GM23338 (cell line): ENCODE measurements around the gene DHX8. TPM values are rescaled to one million over a fixed set of nuclear protein-coding genes. Genes with fewer than 3 reads are reported as not detected.

Experiments used
- ATAC-seq: fragments of 200-7000 bp; cut with Tn5 transposase; 3 replicates; pipeline ENCODE4 v1.9.1; 2020
- DNase-seq: peaks from one replicate; pipeline ENCODE4 v3.0.0-alpha.2; 2015; ENCODE audit warnings: low spot score
- H2AFZ ChIP-seq: fragments of 200-600 bp; sonication (generic); 2 replicates; pipeline ENCODE4 v1.8.0; 2016; ENCODE audit warnings: antibody characterized with exemption, mild to moderate bottlenecking, moderate library complexity
- H3F3A ChIP-seq: fragments of 200-600 bp; sonication (generic); replicated peaks from 2 replicates; pipeline ENCODE4 v1.8.0; 2017; ENCODE audit warnings: antibody characterized with exemption, mixed run types, low read depth
- H3K27ac ChIP-seq: fragments of 200-600 bp; sonication (generic); 2 replicates; pipeline ENCODE4 v1.6.1; 2016; ENCODE audit warnings: low read depth
- H3K27me3 ChIP-seq: fragments of 200-600 bp; sonication (generic); 2 replicates; pipeline ENCODE4 v1.8.0; 2016; ENCODE audit warnings: mild to moderate bottlenecking, mixed run types, moderate library complexity; ENCODE audit not compliant: insufficient read depth
- H3K36me3 ChIP-seq: fragments of 200-600 bp; sonication (generic); 2 replicates; pipeline ENCODE4 v1.8.0; 2016; ENCODE audit warnings: mild to moderate bottlenecking; ENCODE audit not compliant: insufficient read depth
- H3K4me1 ChIP-seq: fragments of 200-600 bp; sonication (generic); 2 replicates; pipeline ENCODE4 v1.8.0; 2016; ENCODE audit warnings: mild to moderate bottlenecking, moderate library complexity; ENCODE audit not compliant: insufficient read depth
- H3K4me2 ChIP-seq: fragments of 200-600 bp; sonication (generic); 2 replicates; pipeline ENCODE4 v1.7.1; 2017; ENCODE audit warnings: mixed run types
- H3K4me3 ChIP-seq: fragments of 200-600 bp; sonication (generic); 2 replicates; pipeline ENCODE4 v1.6.1; 2016; ENCODE audit warnings: mixed run types
- H3K79me2 ChIP-seq: fragments of 200-600 bp; sonication (generic); replicated peaks from 2 replicates; pipeline ENCODE4 v1.8.0; 2017; ENCODE audit warnings: mild to moderate bottlenecking; ENCODE audit not compliant: insufficient read depth
- H3K9me2 ChIP-seq: fragments of 200-600 bp; sonication (generic); 2 replicates; pipeline ENCODE4 v1.8.0; 2017; ENCODE audit not compliant: insufficient read depth
- H4K20me1 ChIP-seq: fragments of 200-600 bp; sonication (generic); replicated peaks from 2 replicates; pipeline ENCODE4 v1.8.0; 2017; ENCODE audit warnings: mild to moderate bottlenecking; ENCODE audit not compliant: insufficient read depth
- H3K27ac Mint-ChIP-seq: 2 replicates; pipeline ENCODE4 v1.8.0; 2020; ENCODE audit warnings: inconsistent platforms, mild to moderate bottlenecking, moderate library complexity, mixed read lengths
- H3K27me3 Mint-ChIP-seq: 3 replicates; pipeline ENCODE4 v1.8.0; 2022; ENCODE audit warnings: low read depth, mild to moderate bottlenecking, moderate library complexity, mixed read lengths, inconsistent platforms; ENCODE audit not compliant: insufficient read depth, poor library complexity
- H3K36me3 Mint-ChIP-seq: 3 replicates; pipeline ENCODE4 v1.8.0; 2021; ENCODE audit warnings: low read depth, mild to moderate bottlenecking, inconsistent platforms, moderate library complexity, mixed read lengths
- H3K4me1 Mint-ChIP-seq: 3 replicates; pipeline ENCODE4 v1.8.0; 2020; ENCODE audit warnings: mild to moderate bottlenecking, inconsistent platforms, mixed read lengths
- H3K4me3 Mint-ChIP-seq: 3 replicates; pipeline ENCODE4 v1.8.0; 2021; ENCODE audit warnings: moderate library complexity, mild to moderate bottlenecking, inconsistent platforms, mixed read lengths
- H3K9me3 Mint-ChIP-seq: 3 replicates; pipeline ENCODE4 v1.8.0; 2020; ENCODE audit warnings: moderate library complexity, mild to moderate bottlenecking, inconsistent platforms, mixed read lengths
- CREB1 ChIP-seq: fragments of 250-450 bp; sonication (Bioruptor Pico); IDR thresholded peaks from 2 replicates; pipeline ENCODE4 v1.5.0; 2020; ENCODE audit warnings: low read depth, mild to moderate bottlenecking, moderate library complexity
- ETS1 ChIP-seq: IDR thresholded peaks from 2 replicates; pipeline ENCODE4 v1.6.1; 2016; ENCODE audit warnings: antibody characterized with exemption
- EZH2 ChIP-seq: fragments of 200-600 bp; sonication (generic); IDR thresholded peaks from one replicate; pipeline ENCODE4 v1.8.0; 2017; ENCODE audit warnings: antibody characterized with exemption, mild to moderate bottlenecking, low read depth; ENCODE audit not compliant: unreplicated experiment
- EZH2phosphoT487 ChIP-seq: fragments of 200-600 bp; sonication (generic); IDR thresholded peaks from one replicate; pipeline ENCODE4 v1.8.1; 2018; ENCODE audit warnings: antibody characterized with exemption; ENCODE audit not compliant: unreplicated experiment
- JUNB ChIP-seq: IDR thresholded peaks from one replicate; pipeline ENCODE4 v1.6.1; 2016; ENCODE audit warnings: antibody characterized with exemption; ENCODE audit not compliant: unreplicated experiment
- NANOG ChIP-seq: IDR thresholded peaks from 2 replicates; pipeline ENCODE4 v1.6.1; 2016; ENCODE audit warnings: antibody characterized with exemption, borderline replicate concordance
- POLR2AphosphoS5 ChIP-seq: IDR thresholded peaks from 2 replicates; pipeline ENCODE4 v1.6.1; 2016; ENCODE audit warnings: antibody characterized with exemption, low read depth
- STAT1 ChIP-seq: IDR thresholded peaks from one replicate; pipeline ENCODE4 v1.6.1; 2016; ENCODE audit warnings: antibody characterized with exemption; ENCODE audit not compliant: unreplicated experiment
- ZNF114 ChIP-seq: fragments of 250-450 bp; sonication (Bioruptor Pico); IDR thresholded peaks from 2 replicates; pipeline ENCODE4 v1.5.0; 2020; ENCODE audit warnings: mild to moderate bottlenecking, moderate library complexity
- ZNF331 ChIP-seq: fragments of 250-450 bp; sonication (Bioruptor Pico); IDR thresholded peaks from 2 replicates; pipeline ENCODE4 v1.5.0; 2020; ENCODE audit warnings: low read depth, mild to moderate bottlenecking, moderate library complexity
- polyA plus RNA-seq: library from polyadenylated mRNA; unstranded; fragments of >200 nt; fragmentation: Nextera tagmentation; extraction: Ambion mirVana; gene quantifications from 2 replicates; pipeline ENCODE4 v1.2.1, GENCODE V29; 2016
- total RNA-seq: library from RNA; depleted of rRNA; stranded (reverse); fragments of >200 nt; shearing (Covaris generic); gene quantifications from 2 replicates; pipeline ENCODE4 v1.2.3, GENCODE V29; 2014
- TF ChIP-seq, protein P1 (sequence below): fragments of 250-450 bp; sonication (Bioruptor Pico); IDR thresholded peaks from 2 replicates; pipeline ENCODE4 v1.5.0; 2020; ENCODE audit warnings: mild to moderate bottlenecking, moderate library complexity
- TF ChIP-seq, protein P2 (sequence below): IDR thresholded peaks from one replicate; pipeline ENCODE4 v1.6.1; 2018; ENCODE audit warnings: antibody characterized with exemption; ENCODE audit not compliant: unreplicated experiment
- TF ChIP-seq, protein P3 (sequence below), 2 experiments: fragments of 200-600 bp in 1 of 2; sonication (generic) in 1 of 2; conservative IDR thresholded peaks; 2 replicates each; pipeline versions ENCODE4 v1.5.1 to v1.6.1; 2016 to 2017; ENCODE audit warnings: antibody characterized with exemption in 2 of 2, low read depth in 2 of 2, mild to moderate bottlenecking in 2 of 2, moderate library complexity in 1 of 2

The DHX8 gene
- total and polyA plus RNA-seq, 2 experiments from 2014 or later: 35.3 to 81.1 TPM

DNA sequence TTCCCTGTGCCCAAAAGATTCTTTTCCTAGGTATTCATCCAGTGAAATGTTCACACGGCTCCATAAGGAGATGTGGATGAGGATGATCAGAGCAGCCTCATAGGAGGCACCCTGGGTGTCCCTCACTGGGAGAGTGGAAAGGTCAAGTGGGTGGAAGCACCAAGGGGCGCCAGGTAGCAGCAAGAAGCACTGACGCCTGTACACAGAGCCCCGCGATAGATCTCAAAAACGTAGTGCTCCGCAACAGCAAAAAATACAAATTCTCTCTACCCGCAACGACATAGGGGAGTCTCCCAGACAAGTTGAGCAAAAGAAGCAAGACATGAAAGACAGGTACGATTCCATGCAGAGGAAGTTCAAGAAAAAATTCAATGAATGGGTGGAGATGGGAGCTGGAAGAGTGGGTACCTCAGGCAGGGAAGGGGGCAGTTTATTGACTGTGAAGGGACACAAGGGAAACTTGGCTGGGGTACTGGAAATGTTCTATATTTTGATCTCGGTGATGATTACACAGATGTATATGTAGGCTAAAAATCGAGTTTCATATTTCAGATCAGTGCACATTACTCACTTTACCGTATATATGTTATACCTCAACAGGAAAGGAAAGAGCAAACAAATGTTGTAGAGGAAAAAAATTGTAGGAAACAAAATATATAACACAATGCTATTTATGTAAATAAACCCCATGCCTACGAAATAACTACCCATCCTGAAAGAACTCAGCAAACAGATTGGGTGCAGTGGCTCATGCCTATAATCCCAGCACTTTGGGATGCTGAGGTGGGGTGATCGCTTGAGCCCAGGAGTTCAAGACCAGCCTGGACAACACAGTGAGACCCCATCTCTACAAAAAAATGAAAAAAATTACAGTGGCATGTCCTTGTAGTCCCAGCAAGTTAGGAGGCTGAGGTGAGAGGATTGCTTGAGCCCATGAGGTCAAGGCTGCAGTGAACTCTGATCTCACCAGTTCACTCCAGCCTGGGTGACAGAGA, 80.1 kb downstream of the DHX8 start:
- ATAC-seq (no peak), DNase-seq (no peak)
- H3K9me3 Mint-ChIP-seq: peaks cover 3% of the 10 kb centered on the region; the same call in 2 of the 3 replicates
- H3K4me1 ChIP-seq: peaks cover 26% of the 10 kb centered on the region
- H3K27me3 ChIP-seq: no peaks in the 10 kb centered on the region
- H3K79me2 ChIP-seq: no peaks in the 10 kb centered on the region
- peak overlapping the region; percentile 27 for H3K4me3 Mint-ChIP-seq
- H3K36me3 Mint-ChIP-seq: no peaks in the 10 kb centered on the region
- peaks cover 35% of the 10 kb centered on the region for H3K4me1 Mint-ChIP-seq
- H4K20me1 ChIP-seq: no peaks in the 10 kb centered on the region
- H3K36me3 ChIP-seq: no peaks in the 10 kb centered on the region
- H3K4me2 ChIP-seq: peak overlapping the region; percentile 77
- peaks cover 11% of the 10 kb centered on the region for H3K27me3 Mint-ChIP-seq
- H3K27ac Mint-ChIP-seq: no peak overlapping the region
- TF ChIP-seq, protein P1, sequence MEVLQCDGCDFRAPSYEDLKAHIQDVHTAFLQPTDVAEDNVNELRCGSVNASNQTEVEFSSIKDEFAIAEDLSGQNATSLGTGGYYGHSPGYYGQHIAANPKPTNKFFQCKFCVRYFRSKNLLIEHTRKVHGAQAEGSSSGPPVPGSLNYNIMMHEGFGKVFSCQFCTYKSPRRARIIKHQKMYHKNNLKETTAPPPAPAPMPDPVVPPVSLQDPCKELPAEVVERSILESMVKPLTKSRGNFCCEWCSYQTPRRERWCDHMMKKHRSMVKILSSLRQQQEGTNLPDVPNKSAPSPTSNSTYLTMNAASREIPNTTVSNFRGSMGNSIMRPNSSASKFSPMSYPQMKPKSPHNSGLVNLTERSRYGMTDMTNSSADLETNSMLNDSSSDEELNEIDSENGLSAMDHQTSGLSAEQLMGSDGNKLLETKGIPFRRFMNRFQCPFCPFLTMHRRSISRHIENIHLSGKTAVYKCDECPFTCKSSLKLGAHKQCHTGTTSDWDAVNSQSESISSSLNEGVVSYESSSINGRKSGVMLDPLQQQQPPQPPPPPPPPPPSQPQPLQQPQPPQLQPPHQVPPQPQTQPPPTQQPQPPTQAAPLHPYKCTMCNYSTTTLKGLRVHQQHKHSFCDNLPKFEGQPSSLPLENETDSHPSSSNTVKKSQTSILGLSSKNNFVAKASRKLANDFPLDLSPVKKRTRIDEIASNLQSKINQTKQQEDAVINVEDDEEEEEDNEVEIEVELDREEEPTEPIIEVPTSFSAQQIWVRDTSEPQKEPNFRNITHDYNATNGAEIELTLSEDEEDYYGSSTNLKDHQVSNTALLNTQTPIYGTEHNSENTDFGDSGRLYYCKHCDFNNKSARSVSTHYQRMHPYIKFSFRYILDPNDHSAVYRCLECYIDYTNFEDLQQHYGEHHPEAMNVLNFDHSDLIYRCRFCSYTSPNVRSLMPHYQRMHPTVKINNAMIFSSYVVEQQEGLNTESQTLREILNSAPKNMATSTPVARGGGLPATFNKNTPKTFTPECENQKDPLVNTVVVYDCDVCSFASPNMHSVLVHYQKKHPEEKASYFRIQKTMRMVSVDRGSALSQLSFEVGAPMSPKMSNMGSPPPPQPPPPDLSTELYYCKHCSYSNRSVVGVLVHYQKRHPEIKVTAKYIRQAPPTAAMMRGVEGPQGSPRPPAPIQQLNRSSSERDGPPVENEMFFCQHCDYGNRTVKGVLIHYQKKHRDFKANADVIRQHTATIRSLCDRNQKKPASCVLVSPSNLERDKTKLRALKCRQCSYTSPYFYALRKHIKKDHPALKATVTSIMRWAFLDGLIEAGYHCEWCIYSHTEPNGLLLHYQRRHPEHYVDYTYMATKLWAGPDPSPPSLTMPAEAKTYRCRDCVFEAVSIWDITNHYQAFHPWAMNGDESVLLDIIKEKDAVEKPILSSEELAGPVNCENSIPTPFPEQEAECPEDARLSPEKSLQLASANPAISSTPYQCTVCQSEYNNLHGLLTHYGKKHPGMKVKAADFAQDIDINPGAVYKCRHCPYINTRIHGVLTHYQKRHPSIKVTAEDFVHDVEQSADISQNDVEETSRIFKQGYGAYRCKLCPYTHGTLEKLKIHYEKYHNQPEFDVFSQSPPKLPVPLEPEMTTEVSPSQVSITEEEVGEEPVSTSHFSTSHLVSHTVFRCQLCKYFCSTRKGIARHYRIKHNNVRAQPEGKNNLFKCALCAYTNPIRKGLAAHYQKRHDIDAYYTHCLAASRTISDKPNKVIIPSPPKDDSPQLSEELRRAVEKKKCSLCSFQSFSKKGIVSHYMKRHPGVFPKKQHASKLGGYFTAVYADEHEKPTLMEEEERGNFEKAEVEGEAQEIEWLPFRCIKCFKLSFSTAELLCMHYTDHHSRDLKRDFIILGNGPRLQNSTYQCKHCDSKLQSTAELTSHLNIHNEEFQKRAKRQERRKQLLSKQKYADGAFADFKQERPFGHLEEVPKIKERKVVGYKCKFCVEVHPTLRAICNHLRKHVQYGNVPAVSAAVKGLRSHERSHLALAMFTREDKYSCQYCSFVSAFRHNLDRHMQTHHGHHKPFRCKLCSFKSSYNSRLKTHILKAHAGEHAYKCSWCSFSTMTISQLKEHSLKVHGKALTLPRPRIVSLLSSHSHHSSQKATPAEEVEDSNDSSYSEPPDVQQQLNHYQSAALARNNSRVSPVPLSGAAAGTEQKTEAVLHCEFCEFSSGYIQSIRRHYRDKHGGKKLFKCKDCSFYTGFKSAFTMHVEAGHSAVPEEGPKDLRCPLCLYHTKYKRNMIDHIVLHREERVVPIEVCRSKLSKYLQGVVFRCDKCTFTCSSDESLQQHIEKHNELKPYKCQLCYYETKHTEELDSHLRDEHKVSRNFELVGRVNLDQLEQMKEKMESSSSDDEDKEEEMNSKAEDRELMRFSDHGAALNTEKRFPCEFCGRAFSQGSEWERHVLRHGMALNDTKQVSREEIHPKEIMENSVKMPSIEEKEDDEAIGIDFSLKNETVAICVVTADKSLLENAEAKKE: no peak
- TF ChIP-seq EZH2 (no peak), STAT1 (no peak), POLR2AphosphoS5 (no peak), EZH2phosphoT487 (no peak), CREB1 (CRISPR knock-in tag) (no peak), JUNB (no peak), ZNF114 (CRISPR knock-in tag) (no peak), ETS1 (no peak), NANOG (no peak), ZNF331 (CRISPR knock-in tag) (no peak)
- TF ChIP-seq, protein P2, sequence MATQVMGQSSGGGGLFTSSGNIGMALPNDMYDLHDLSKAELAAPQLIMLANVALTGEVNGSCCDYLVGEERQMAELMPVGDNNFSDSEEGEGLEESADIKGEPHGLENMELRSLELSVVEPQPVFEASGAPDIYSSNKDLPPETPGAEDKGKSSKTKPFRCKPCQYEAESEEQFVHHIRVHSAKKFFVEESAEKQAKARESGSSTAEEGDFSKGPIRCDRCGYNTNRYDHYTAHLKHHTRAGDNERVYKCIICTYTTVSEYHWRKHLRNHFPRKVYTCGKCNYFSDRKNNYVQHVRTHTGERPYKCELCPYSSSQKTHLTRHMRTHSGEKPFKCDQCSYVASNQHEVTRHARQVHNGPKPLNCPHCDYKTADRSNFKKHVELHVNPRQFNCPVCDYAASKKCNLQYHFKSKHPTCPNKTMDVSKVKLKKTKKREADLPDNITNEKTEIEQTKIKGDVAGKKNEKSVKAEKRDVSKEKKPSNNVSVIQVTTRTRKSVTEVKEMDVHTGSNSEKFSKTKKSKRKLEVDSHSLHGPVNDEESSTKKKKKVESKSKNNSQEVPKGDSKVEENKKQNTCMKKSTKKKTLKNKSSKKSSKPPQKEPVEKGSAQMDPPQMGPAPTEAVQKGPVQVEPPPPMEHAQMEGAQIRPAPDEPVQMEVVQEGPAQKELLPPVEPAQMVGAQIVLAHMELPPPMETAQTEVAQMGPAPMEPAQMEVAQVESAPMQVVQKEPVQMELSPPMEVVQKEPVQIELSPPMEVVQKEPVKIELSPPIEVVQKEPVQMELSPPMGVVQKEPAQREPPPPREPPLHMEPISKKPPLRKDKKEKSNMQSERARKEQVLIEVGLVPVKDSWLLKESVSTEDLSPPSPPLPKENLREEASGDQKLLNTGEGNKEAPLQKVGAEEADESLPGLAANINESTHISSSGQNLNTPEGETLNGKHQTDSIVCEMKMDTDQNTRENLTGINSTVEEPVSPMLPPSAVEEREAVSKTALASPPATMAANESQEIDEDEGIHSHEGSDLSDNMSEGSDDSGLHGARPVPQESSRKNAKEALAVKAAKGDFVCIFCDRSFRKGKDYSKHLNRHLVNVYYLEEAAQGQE: no peak
- TF ChIP-seq, protein P3, sequence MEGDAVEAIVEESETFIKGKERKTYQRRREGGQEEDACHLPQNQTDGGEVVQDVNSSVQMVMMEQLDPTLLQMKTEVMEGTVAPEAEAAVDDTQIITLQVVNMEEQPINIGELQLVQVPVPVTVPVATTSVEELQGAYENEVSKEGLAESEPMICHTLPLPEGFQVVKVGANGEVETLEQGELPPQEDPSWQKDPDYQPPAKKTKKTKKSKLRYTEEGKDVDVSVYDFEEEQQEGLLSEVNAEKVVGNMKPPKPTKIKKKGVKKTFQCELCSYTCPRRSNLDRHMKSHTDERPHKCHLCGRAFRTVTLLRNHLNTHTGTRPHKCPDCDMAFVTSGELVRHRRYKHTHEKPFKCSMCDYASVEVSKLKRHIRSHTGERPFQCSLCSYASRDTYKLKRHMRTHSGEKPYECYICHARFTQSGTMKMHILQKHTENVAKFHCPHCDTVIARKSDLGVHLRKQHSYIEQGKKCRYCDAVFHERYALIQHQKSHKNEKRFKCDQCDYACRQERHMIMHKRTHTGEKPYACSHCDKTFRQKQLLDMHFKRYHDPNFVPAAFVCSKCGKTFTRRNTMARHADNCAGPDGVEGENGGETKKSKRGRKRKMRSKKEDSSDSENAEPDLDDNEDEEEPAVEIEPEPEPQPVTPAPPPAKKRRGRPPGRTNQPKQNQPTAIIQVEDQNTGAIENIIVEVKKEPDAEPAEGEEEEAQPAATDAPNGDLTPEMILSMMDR (conservative IDR thresholded peaks at IDR 0.05; ENCODE audit: low read depth in 2 of 2): no peak
- no peaks in the 10 kb centered on the region for H3F3A ChIP-seq
- no peaks in the 10 kb centered on the region for H3K9me2 ChIP-seq
- H3K27ac ChIP-seq: no peak overlapping the region
- peak overlapping the region; percentile 82 for H2AFZ ChIP-seq
- peak overlapping the region; percentile 41 for H3K4me3 ChIP-seq
